ENCODE results near the gene RAB5IF.

GRCh38 chr20:36576081-36576445 is 29.5 kb upstream of the RAB5IF start:
- no peak for TF ChIP-seq POLR2AphosphoS5 (IDR thresholded peaks at IDR 0.05; ENCODE audit: low read depth, low read length)
- TF ChIP-seq TAF1 (IDR thresholded peaks at IDR 0.05; ENCODE audit: borderline replicate concordance, insufficient read depth, low read length): no peak
- no peak for TF ChIP-seq REST (IDR thresholded peaks at IDR 0.05; ENCODE audit: insufficient read depth in 1 of 2, low read depth in 2 of 2, low read length in 2 of 2)
- no peak for TF ChIP-seq SIN3A (IDR thresholded peaks at IDR 0.05; ENCODE audit: borderline replicate concordance, insufficient read depth, low read length)

All from PFSK-1 (cell line).